Skin of body (tissue), 3 donors: ENCODE measurements around the gene C12orf56. TPM values are rescaled to one million over a fixed set of nuclear protein-coding genes. Genes with fewer than 3 reads are reported as not detected.
A peak's percentile ranks its signal among the peaks of the same experiment; 100 is the strongest.
"Not testable (repeated sequence)": the region's sequence is repeated elsewhere in the genome, so short reads cannot be mapped to it uniquely, and the experiment has no call there.

Source experiments
- DNase-seq: peaks from one replicate; lab custom pipeline; 2025; lab: John Stamatoyannopoulos, UW
- small RNA-seq: library from RNA; depleted of rRNA; stranded (forward); fragments of <200 nt; gene quantifications from one replicate; pipeline ENCODE3, GENCODE V24; 2014; ENCODE audit warnings: low replicate concordance
- total RNA-seq: library from RNA; depleted of rRNA; stranded (reverse); fragments of >200 nt; gene quantifications from one replicate; pipeline ENCODE4 v1.2.3, GENCODE V29; 2014

The C12orf56 gene
- total RNA-seq, 1 donor from 2014 or later: 1.1 TPM

GRCh38 chr12:64232196-64232595, 158.4 kb downstream of the C12orf56 start:
- DNase-seq: no peak

DNA sequence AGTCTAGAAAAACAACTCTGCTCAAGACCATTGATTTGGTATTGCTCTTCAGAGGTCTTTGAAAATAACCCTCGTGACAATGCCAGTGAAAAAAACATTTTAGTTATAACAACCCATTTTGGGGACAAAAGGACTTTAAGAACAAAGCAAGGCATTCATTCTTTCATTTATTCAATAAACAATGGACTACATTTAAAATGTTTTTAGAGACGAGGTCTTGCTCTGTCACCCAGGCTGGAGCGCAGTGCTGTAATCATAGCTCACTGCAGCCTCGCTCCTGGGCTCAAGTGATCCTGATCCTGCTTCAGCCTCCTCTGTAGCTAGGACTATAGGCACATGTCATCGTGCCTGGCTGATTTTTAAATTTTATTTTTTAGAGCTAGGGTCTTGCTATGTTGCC, 160.8 kb downstream of the C12orf56 start:
- DNase-seq: no peak

DNA sequence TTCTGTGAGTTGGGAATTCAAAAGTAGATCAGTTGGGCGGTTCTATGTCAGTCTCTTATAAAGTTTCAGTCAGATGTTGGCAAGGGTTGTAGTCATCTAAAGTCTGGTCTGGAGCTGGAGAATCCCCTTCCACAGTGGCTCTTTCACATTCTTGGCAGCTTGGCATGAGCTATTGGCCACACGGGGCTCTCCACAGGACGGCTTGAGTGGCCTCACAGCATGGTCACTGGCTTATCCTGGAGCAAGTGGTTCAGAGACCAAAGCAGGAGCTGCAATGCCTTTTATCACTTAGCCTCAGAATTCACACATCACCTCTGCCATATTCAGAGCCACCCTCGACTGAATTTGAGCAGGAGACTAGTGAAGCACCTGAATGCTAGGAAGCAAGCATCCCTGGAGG, 161.3 kb downstream of the C12orf56 start:
- no peak for DNase-seq

GRCh38 chr12:64225626-64226025, 164.9 kb downstream of the C12orf56 start:
- DNase-seq: no peak

- peak; percentile 90 for DNase-seq
These were observed 168.4 kb downstream of the C12orf56 start, which contains the start of gene KICS2 for GRCh38 chr12:64222009-64222765. TSS of gene KICS2 (minus strand) at chr12:64222296. CDS start at chr12:64222237, 59 bp downstream.

- DNase-seq: peak; percentile 68
These were observed 168.9 kb downstream of the C12orf56 start for GRCh38 chr12:64221651-64222008.

GRCh38 chr12:64220046-64220445, 170.5 kb downstream of the C12orf56 start:
- no peak for DNase-seq

GRCh38 chr12:64219145-64219544, 171.4 kb downstream of the C12orf56 start:
- DNase-seq: no peak

GRCh38 chr12:64218597-64218996, 172.0 kb downstream of the C12orf56 start:
- no peak for DNase-seq

DNA sequence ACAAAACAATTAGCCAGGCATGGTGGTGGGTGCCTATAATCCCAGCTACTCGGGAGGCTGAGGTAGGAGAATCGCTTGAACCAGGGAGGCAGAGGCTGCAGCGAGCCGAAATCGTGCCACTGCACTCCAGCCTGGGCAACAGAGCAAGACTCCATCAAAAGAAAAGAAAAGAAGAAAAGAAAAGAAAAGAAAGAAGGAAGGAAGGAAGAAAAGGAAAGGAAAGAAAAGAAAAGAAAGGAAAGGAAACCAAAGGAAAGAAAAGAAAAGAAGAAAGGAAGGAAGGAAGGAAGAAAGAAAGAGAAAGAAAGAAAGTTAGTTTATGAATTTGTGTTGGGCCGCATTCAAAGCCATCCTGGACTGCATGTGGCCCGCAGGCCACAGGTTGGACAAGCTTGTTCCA, 172.9 kb downstream of the C12orf56 start:
- not testable (repeated sequence) for DNase-seq

- no peak for DNase-seq
These were observed 174.3 kb downstream of the C12orf56 start for GRCh38 chr12:64216239-64216638.

Small RNA genes lying within 50 kb of the gene (small RNA-seq; reads per million reads assigned to genes)
- gene RF01210 (not detected), gene RNU5A-7P (not detected)

Other genes with a start within 250 kb of the C12orf56 start
- 4.4 TPM for gene KICS2, start 168.5 kb downstream of the C12orf56 start, total RNA-seq
- gene XPOT, start 13.6 kb upstream of the C12orf56 start, total RNA-seq: 48.0 TPM
- gene TBK1, start 61.4 kb upstream of the C12orf56 start, total RNA-seq: 26.7 TPM
- gene RASSF3, start 219.7 kb upstream of the C12orf56 start, total RNA-seq: 14.4 TPM